GM13976 (cell line): Measurements from ENCODE around the gene NPDC1.
"Not testable (repeated sequence)": the region's sequence is repeated elsewhere in the genome, so short reads cannot be mapped to it uniquely, and the experiment has no call there.

Source experiments
- DNase-seq: peaks from one replicate; pipeline ENCODE4 v3.0.0; 2012; ENCODE audit warnings: low spot score
- CTCF ChIP-seq: IDR thresholded peaks from 2 replicates; pipeline ENCODE4 v1.5.1; 2012; ENCODE audit warnings: borderline replicate concordance, mild to moderate bottlenecking; ENCODE audit not compliant: insufficient read depth; ENCODE audit errors: extremely low read depth, missing control alignments, control extremely low read depth
- in situ Hi-C: fragments of 300-500 bp; cut with MboI; formaldehyde crosslinking; loops from one replicate; pipeline ENCODE4 v1.12.0; 2022; ENCODE audit warnings: low sequenced_read_pairs, mixed read lengths, inconsistent platforms; ENCODE audit not compliant: unreplicated experiment

The NPDC1 gene

DNA sequence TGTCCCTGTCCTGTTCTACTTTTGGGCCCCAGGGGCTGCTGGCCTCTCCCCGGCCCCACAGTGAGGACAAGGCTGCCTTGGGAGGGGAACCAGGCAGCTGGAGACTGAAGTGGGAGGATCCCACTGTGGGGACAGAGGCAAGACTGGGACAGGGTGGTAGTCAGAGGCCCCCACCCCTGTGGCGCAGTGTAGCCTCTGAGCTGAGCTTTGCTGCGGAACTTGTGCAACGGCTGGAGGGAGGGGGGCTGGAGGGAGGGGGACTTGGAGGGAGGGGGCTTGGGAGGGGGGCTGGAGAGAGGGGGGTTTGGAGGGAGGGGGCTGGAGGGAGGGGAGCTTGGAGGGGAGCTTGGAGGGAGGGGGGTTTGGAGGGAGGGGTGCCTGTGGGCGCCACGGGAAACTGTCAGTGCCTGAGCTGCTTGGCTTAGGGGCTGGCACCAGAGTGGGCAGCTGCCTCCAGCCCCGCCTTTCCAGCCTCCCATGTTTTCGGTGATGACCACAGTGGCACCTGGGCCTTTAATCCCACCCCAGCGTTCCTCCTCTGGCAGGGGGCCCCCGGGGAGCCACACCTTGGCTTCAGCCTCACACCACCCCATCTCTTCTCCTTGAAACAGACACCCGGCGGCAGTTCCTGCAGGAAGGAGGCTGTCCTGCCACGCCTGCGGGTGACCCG, 11.8 kb downstream of the NPDC1 start:
- DNase-seq: no peak
- in situ Hi-C loops: loop anchor here (10.0 kb wide), 1 partner anchor 259 kb away; no protein-coding TSS in a partner anchor
- TF ChIP-seq CTCF: no peak

DNA sequence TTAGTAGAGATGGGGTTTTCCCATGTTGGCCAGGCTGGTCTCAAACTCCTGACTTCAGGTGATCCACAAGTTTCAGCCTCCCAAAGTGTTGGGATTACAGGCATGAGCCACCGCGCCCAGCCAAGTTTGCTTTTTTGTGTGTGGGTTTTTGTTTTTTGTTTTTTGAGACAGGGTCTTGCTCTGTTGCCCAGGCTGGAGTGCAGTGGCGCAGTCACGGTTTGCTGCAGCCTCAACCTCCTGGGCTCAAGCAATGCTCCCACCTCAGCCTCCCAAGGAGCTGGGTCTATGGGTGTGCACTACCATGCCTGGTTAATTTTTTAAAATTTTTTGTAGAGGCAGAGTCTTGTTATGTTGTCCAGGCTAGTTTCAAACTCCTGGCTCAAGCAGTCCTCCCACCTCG, 12.5 kb downstream of the NPDC1 start:
- in situ Hi-C loops: loop anchor here (10.0 kb wide), 1 partner anchor 259 kb away; no protein-coding TSS in a partner anchor
- DNase-seq: not testable (repeated sequence)

- in situ Hi-C loops: loop anchor here (10.0 kb wide), 1 partner anchor 258 kb away; no protein-coding TSS in a partner anchor
Observed at GRCh38 chr9:137032858-137033257, 13.1 kb downstream of the NPDC1 start.

DNA sequence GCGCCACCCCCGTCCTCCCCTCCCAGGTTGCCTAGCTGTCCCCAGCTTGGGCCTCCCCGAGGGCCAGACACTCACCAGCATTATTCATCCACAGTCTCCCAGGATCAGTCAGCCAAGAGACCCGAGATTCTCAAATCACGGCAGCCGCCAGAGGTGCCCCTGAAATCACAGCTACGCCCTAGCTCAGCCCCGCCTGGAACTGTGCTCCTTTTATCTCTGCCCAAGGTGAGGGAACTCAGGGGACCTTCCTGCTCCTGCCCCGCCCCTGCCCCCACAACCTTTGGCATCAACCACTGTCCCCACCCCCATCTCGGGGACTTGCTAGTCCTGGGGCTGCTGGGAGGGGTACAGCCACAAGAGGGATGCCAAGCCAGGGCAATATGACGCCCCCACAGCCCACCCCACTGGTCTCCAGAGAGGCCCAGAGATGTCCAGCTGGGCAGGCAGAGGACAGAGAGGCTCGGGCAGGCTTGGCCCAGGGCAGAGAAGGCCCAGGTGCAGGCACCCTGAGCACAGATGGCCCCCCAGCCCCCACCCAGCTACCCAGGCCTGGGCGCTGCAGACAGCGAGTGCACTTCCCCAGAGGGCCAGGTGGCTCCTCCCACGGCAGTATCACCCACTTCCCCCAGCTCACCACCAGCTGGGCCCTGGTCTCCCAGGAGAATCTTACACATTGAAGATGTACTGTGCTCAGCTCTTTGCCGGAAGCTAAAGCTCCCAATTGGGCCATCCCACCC, 13.9 kb downstream of the NPDC1 start, which contains the start of gene FUT7:
FUT7 (minus strand) TSS at position 185 of the 737 bp plus-strand sequence; CDS start at position 88, 97 bp downstream.
- DNase-seq: no peak
- in situ Hi-C loops: loop anchor here (10.0 kb wide), 1 partner anchor 257 kb away; no protein-coding TSS in a partner anchor

More at GRCh38 chr9:137032858-137033257, 13.1 kb downstream of the NPDC1 start:
- no peak for TF ChIP-seq CTCF
- no peak for DNase-seq

GRCh38 chr9:137030538-137031527, 15.1 kb downstream of the NPDC1 start:
- TF ChIP-seq CTCF: no peak
- in situ Hi-C loops: loop anchor here (10.0 kb wide), 1 partner anchor 256 kb away; no protein-coding TSS in a partner anchor
- DNase-seq: no peak

More for the DNA sequence above, 13.9 kb downstream of the NPDC1 start, which contains the start of gene FUT7:
- no peak for TF ChIP-seq CTCF

DNA sequence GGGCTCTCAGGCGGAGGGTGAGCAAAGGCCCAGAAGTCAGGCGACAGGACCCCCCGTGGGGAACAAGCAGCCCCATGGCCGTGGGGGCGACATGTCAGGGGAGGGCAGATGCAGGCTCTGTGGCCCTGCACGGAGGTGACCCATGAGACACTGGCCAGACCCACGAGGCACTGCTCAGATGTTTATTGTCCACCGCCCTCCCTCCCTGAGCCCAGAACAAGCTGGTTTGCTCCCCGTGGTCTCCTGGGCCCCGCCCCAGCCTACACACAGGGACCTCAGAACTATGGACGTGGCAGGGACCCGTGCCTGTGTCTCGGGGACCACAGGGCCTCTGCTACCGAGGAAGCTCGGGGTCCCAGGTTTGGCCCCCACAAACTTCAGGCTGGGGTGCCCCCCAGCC, 16.0 kb downstream of the NPDC1 start:
- DNase-seq: no peak
- no peak for TF ChIP-seq CTCF
- in situ Hi-C loops: loop anchor here (10.0 kb wide), 1 partner anchor 255 kb away; no protein-coding TSS in a partner anchor
